Epithelial cell of esophagus (primary cell): ENCODE results near the gene CACNB4.
"Not testable (repeated sequence)": the region's sequence is repeated elsewhere in the genome, so short reads cannot be mapped to it uniquely, and the experiment has no call there.

Source experiments
- DNase-seq: peaks from one replicate; pipeline ENCODE4 v3.0.0; 2010; ENCODE audit warnings: low read depth
- H3K4me3 ChIP-seq: 2 replicates; pipeline ENCODE4 v1.5.1; 2011; ENCODE audit warnings: mild to moderate bottlenecking, low read length, control low read depth
- CTCF ChIP-seq: IDR thresholded peaks from 2 replicates; pipeline ENCODE4 v1.5.1; 2011; ENCODE audit warnings: low read depth, mild to moderate bottlenecking, low read length, control low read depth, inconsistent platforms; ENCODE audit not compliant: insufficient read depth; ENCODE audit errors: missing control alignments

Gene CACNB4

DNA sequence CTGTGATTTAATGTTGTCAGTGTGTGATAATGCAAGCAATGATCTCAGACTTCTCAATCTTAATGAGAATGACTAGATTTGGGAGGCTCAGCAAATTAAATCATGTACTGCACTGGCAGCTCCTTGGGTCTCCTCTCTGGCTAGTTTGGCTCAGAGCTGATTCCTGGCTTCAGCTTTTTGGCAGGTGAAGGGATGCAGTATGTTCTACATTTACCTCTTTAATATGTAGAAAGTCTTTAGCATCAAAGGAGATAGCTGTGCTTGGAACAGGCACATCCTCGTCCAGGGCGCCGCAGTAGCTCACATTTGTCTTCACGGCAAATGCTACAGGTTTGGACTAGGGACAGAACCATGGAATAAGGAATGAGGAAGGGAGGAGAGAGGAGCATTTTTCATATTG is 218.3 kb downstream of the CACNB4 start:
- H3K4me3 ChIP-seq, result no peak overlapping the region
- DNase-seq, result no peak
- TF ChIP-seq CTCF, result no peak

DNA sequence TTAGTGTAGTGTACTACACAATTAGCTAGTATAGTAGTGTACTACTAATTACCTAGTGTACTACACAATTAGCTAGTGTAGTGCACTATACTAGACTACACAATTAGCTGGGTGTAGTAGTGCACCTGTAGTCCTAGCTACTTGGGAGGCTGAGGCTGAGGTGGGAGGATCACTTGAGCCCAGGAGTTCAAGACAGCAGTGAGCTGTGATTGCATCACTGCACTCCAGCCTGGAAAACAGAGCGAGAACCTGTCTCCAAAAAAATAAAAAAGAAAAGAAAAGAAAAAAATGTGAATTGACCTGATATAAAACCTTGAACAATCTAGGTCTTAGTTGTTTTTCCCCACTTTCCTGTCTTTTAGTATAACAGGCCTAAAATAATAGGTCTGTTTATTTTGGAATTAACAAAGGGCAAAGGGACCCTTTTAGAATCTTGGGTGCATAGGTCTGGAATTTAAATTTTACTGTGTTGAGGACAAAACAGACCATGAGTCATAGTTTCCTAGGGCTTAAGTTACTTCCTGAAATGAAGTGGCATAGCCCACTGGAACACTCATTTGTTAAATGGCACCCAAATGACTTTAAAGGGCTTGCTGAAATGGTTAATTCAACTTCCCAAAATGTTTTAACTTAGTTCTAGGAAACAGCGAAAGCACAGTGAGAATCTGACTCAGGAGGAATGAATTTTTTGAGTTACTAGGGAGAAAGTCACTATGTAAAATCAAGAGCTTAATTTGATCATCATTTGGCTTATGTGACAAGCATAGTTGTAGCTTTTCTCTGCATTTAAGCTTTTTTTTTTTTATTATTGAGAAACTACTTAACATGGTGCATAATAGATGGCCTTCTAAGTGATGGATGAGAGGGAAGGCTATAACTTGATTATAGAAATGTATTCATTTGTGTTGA is 219.9 kb downstream of the CACNB4 start:
- peak; percentile 38 for DNase-seq
- H3K4me3 ChIP-seq, result no peak overlapping the region
- no peak for TF ChIP-seq CTCF

- no peak for DNase-seq
- H3K4me3 ChIP-seq, result no peak overlapping the region
- no peak for TF ChIP-seq CTCF
Observed at GRCh38 chr2:151878204-151878603, 220.6 kb downstream of the CACNB4 start.

GRCh38 chr2:151875631-151876030 is 223.2 kb downstream of the CACNB4 start:
- DNase-seq, H3K4me3 ChIP-seq: not testable (repeated sequence)

GRCh38 chr2:151872463-151872862 is 226.4 kb downstream of the CACNB4 start:
- no peak overlapping the region for H3K4me3 ChIP-seq
- TF ChIP-seq CTCF, result no peak
- DNase-seq, result no peak

DNA sequence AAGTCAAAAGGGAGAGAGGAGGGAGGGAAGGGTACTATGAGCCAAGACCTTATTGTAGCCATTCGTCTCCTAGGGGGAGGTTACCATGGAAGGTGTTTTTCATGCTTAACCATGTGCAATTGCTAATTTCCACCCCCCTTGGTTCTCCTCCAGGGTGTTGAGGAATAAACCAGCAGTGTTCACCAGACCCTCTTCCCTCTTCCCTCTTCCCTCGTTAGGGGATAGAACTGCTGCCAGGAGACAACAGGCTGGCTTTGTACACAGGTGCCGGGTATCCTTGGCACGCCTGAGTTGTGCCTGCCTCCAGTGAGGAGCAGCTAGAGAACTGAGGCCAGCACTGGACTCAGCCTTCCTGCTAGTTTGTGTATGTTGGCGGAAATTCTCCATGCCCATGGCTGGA is 229.6 kb downstream of the CACNB4 start:
- TF ChIP-seq CTCF, result no peak
- no peak overlapping the region for H3K4me3 ChIP-seq
- no peak for DNase-seq

GRCh38 chr2:151862700-151863099 is 236.1 kb downstream of the CACNB4 start:
- no peak overlapping the region for H3K4me3 ChIP-seq
- TF ChIP-seq CTCF, result no peak
- no peak for DNase-seq
